Measurements from ENCODE around the gene FOXD1. TPM values are rescaled to one million over a fixed set of nuclear protein-coding genes. Genes with fewer than 3 reads are reported as not detected.

Gene FOXD1
- total and polyA plus RNA-seq, 9 of the 15 experiments (the other 6 are each of a cell fraction or from before 2014, with no cell fraction given), result 0.03 to 0.40 (median 0.10) TPM; not detected in 4

GRCh38 chr5:73433982-73434342 lies 14.6 kb downstream of the FOXD1 start:
- H3K9ac ChIP-seq (ENCODE audit: insufficient read depth in 1 of 2, low read depth in 2 of 2, low read length in 2 of 2), result no peak overlapping the region
- BruUV-seq (replicated peaks), result no TSS peak
- H3K36me3 ChIP-seq (ENCODE audit: control insufficient read depth, insufficient read depth, low read length), result no peaks in the 10 kb centered on the region
- no peak overlapping the region for H3K4me2 ChIP-seq (ENCODE audit: insufficient read depth, low read length)
- H3K27ac ChIP-seq (ENCODE audit: extremely low read depth, low read depth, low read length), result no peak overlapping the region
- no peak overlapping the region for H3K4me3 ChIP-seq
- H3K9me3 ChIP-seq (replicated peaks; ENCODE audit: control insufficient read depth, insufficient read depth, low read depth, low read length), result no peaks in the 10 kb centered on the region
- CTCF ChIA-PET (ENCODE audit: low intra/inter-chr PET ratio), result no interaction called here
- 6% methylated on average over 1 of the region's 1 CpG for WGBS (ENCODE audit: insufficient coverage, low coverage, missing lambda C conversion rate)
- intact Hi-C loops (cut with micrococcal nuclease), result no loop called here
- no peak for TF ChIP-seq RAD51 (IDR thresholded peaks at IDR 0.05; ENCODE audit: borderline replicate concordance, low read depth)
- no peak for TF ChIP-seq ATF3 (IDR thresholded peaks at IDR 0.05)
- no peak for TF ChIP-seq ATF3 (CRISPR knock-in tag; conservative IDR thresholded peaks at IDR 0.05)
- TF ChIP-seq, protein P1, sequence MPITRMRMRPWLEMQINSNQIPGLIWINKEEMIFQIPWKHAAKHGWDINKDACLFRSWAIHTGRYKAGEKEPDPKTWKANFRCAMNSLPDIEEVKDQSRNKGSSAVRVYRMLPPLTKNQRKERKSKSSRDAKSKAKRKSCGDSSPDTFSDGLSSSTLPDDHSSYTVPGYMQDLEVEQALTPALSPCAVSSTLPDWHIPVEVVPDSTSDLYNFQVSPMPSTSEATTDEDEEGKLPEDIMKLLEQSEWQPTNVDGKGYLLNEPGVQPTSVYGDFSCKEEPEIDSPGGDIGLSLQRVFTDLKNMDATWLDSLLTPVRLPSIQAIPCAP (CRISPR knock-in tag; IDR thresholded peaks at IDR 0.05; ENCODE audit: borderline replicate concordance), result no peak
- no peak for TF ChIP-seq PHF20 (IDR thresholded peaks at IDR 0.05; ENCODE audit: partially characterized antibody)
- H3K79me2 ChIP-seq (ENCODE audit: control insufficient read depth, insufficient read depth, low read length), result no peaks in the 10 kb centered on the region
- ATAC-seq (no peak), DNase-seq (ENCODE audit: extremely low read depth in 1 of 4, low spot score in 3 of 4) (no peak), FAIRE-seq (no peak)
- peaks cover 0 to 14% of the 10 kb centered on the region in 2 experiments; a peak in 2 of 5 replicates for H3K4me1 ChIP-seq (replicated peaks in 1 of 2; ENCODE audit: control insufficient read depth in 2 of 2, insufficient read depth in 2 of 2, low read length in 2 of 2)
- no peaks in the 10 kb centered on the region for H3K9me1 ChIP-seq (ENCODE audit: control insufficient read depth, insufficient read depth, low read length)
- no peaks in the 10 kb centered on the region; the same call in 1 of the 2 replicates for H4K20me1 ChIP-seq (replicated peaks; ENCODE audit: control insufficient read depth, insufficient read depth, low read length)
- POLR2A ChIA-PET, result no interaction called here
- in situ Hi-C loops (cut with MboI), result no loop called here
- peaks cover 25 to 27% of the 10 kb centered on the region in 2 experiments; a peak in 4 of 5 replicates for H3K27me3 ChIP-seq (ENCODE audit: control insufficient read depth in 2 of 2, insufficient read depth in 2 of 2, low read length in 2 of 2)
- H2AFZ ChIP-seq (ENCODE audit: low read depth, low read length), result no peak overlapping the region

All from K562 (cell line).